Transverse colon (tissue), 4 donors: ENCODE data around the gene GNB1. TPM values are rescaled to one million over a fixed set of nuclear protein-coding genes. Genes with fewer than 3 reads are reported as not detected.

Experiments used
- DNase-seq: peaks from one replicate; pipeline ENCODE4 v3.0.0-alpha.2; 2019
- H3K27ac ChIP-seq, 4 donors: fragments of 200-600 bp; sonication (generic); 2 replicates each; pipeline ENCODE4 v1.5.1; 2016 to 2018; ENCODE audit warnings: inconsistent platforms in 4 of 4
- H3K27me3 ChIP-seq: fragments of 200-600 bp; sonication (generic); 2 replicates; pipeline ENCODE4 v1.5.1; 2017; ENCODE audit warnings: inconsistent platforms
- H3K36me3 ChIP-seq, 4 donors: fragments of 200-600 bp; sonication (generic); 2 replicates each; pipeline ENCODE4 v1.5.1; 2017 to 2019; ENCODE audit warnings: inconsistent platforms in 4 of 4
- H3K4me1 ChIP-seq, 4 donors: fragments of 200-600 bp; sonication (generic); 2 replicates each; pipeline ENCODE4 v1.5.1; 2017 to 2020; ENCODE audit warnings: inconsistent platforms in 4 of 4
- H3K4me3 ChIP-seq, 4 donors: fragments of 200-600 bp; sonication (generic); 1 replicate in 1 of 4; 2 replicates in 3 of 4; pipeline versions ENCODE4 v1.5.1 to v1.6.1; 2017 to 2019; ENCODE audit warnings: inconsistent platforms in 4 of 4
- H3K9me3 ChIP-seq, 2 donors: fragments of 200-600 bp; sonication (generic); 2 replicates each; pipeline ENCODE4 v1.5.1; 2017 to 2019; ENCODE audit warnings: inconsistent platforms in 2 of 2
- CTCF ChIP-seq, 5 experiments: fragments of 200-600 bp in 3 of 5; fragments of 450-650 bp in 2 of 5; sonication (generic) in 3 of 5; IDR thresholded peaks; 1 replicate in 2 of 5; 2 replicates in 3 of 5; pipeline ENCODE4 v1.5.1; 2016 to 2017; ENCODE audit warnings: antibody characterized with exemption in 5 of 5, inconsistent platforms in 3 of 5, mild to moderate bottlenecking in 2 of 5, moderate library complexity in 1 of 5
- EP300 ChIP-seq: sonication (generic); formaldehyde crosslinking; IDR thresholded peaks from one replicate; pipeline ENCODE4 v1.6.1; 2017; ENCODE audit warnings: antibody characterized with exemption, low read depth
- POLR2A ChIP-seq: fragments of 450-650 bp; IDR thresholded peaks from one replicate; pipeline ENCODE4 v1.6.1; 2016; ENCODE audit warnings: antibody characterized with exemption, mild to moderate bottlenecking, moderate library complexity
- POLR2AphosphoS5 ChIP-seq, 3 donors: sonication (generic); formaldehyde crosslinking; IDR thresholded peaks; one replicate each; pipeline ENCODE4 v1.6.1; 2016; ENCODE audit warnings: antibody characterized with exemption in 3 of 3
- WGBS, 2 donors: methylation state at CpG; one replicate each; pipeline ENCODE4 v1.1.5; 2018; ENCODE audit warnings: low coverage in 1 of 2; 5-methylcytosine and 5-hydroxymethylcytosine counted together
- in situ Hi-C, 4 donors: fragments of 200-750 bp; cut with MboI; loops; one replicate each; pipeline versions ENCODE4 v1.15.0 to v1.15.1; 2017; ENCODE audit warnings: low sequenced_read_pairs in 3 of 4, low pct_ligation_motif_present in 1 of 4, low pct_unique_long_range_greater_than_20kb in 1 of 4
- intact Hi-C: fragments of 100-400 bp; cut with DNase I; formaldehyde crosslinking; loops from one replicate; pipeline ENCODE4 v1.15.1; 2023; ENCODE audit warnings: low total_unique reads
- total RNA-seq, 4 donors: library from RNA; depleted of rRNA; stranded (reverse); fragments of >200 nt; gene quantifications; one replicate each; pipeline ENCODE4 v1.1.0, GENCODE V29; 2016

Gene GNB1
- total RNA-seq, 4 donors from 2014 or later: 123 to 191 (median 174) TPM

DNA sequence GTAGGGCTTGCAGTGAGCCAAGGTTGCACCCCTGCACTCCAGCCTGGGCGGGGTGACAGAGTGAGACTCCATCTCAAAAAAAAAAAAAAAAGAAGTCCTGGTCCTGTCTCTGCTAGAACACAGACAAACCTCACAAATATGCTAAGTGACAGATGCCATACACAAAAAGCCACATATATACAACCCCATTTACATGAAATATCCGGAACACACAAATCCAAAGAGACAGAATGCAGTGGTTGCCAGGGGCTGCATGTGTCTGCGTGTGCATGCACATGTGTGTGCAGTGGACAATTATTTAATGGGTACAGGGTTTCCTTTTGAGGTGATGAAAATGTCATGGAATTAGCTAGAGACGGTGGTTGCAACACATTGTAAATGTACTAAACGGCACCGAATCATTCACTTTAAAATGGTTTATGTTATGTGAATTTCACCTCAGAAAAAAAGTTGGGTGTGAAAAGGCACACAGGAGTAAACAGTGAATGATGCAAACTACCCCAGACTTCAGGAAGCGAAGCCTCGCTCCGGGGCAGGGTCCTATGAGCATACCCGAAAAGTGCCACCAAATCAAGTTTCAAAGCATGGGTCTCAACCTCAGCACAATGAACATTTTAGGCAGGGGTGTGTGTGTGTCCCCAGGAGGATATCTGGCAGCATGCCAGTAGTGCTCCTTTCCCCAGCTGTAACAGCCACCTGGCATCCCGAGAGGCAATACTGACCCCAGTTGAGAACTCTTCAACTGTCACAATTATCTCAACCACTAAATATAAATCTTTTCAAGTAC, 48.3 kb downstream of the GNB1 start:
- H3K4me1 ChIP-seq: peaks cover 28 to 60% (median 41%) of the 10 kb centered on the region in 4 donors
- TF ChIP-seq POLR2A (no peak), POLR2AphosphoS5 (IDR thresholded peaks at IDR 0.05) (no peak), CTCF (IDR thresholded peaks at IDR 0.05) (no peak), EP300 (no peak)
- peak; percentile 47 for DNase-seq

GRCh38 chr1:1841575-1841995, 49.3 kb downstream of the GNB1 start:
- TF ChIP-seq CTCF (IDR thresholded peaks at IDR 0.05): no peak
- TF ChIP-seq EP300: no peak
- TF ChIP-seq POLR2A: no peak
- TF ChIP-seq POLR2AphosphoS5 (IDR thresholded peaks at IDR 0.05): no peak
- H3K27ac ChIP-seq: peak overlapping the region; percentile 3 to 33 (median 13)
- H3K36me3 ChIP-seq: no peaks in the 10 kb centered on the region
- DNase-seq: no peak
- WGBS, 2 donors: 18% methylated on average over 3 of the region's 3 CpGs; no CpG with 5 or more reads in 1 of the 2 donors
- H3K9me3 ChIP-seq: no peaks in the 10 kb centered on the region
- peaks cover 19 to 50% (median 31%) of the 10 kb centered on the region in 4 donors for H3K4me1 ChIP-seq
- intact Hi-C loops: no loop called here
- in situ Hi-C loops: loop anchor here in 1 of 4 donors (5.0 to 10.0 kb wide), 2 partner anchors 49 to 63 kb away; no protein-coding TSS in a partner anchor
- no peak overlapping the region for H3K4me3 ChIP-seq
- no peaks in the 10 kb centered on the region for H3K27me3 ChIP-seq

More for the DNA sequence above, 48.3 kb downstream of the GNB1 start:
- Histone ChIP-seq H3K27me3 (no peaks in the 10 kb centered on the region), H3K4me3 (no peak overlapping the region), H3K27ac (peak overlapping the region in 2 of 4 donors; percentile 3 to 17), H3K9me3 (no peaks in the 10 kb centered on the region), H3K36me3 (no peaks in the 10 kb centered on the region)
- intact Hi-C loops (no loop called here), in situ Hi-C loops (loop anchor here in 1 of 4 donors (5.0 to 10.0 kb wide), 2 partner anchors 50 to 62 kb away; no protein-coding TSS in a partner anchor)
- 53 to 65% methylated on average over 9 to 11 of the region's 11 CpGs for WGBS, 2 donors

- no peaks in the 10 kb centered on the region for H3K27me3 ChIP-seq
- H3K27ac ChIP-seq: no peak overlapping the region
- no peaks in the 10 kb centered on the region for H3K36me3 ChIP-seq
- 90 to 98% methylated on average over 10 of the region's 10 CpGs for WGBS, 2 donors
- H3K9me3 ChIP-seq: no peaks in the 10 kb centered on the region
- H3K4me1 ChIP-seq: peaks cover 11 to 39% (median 26%) of the 10 kb centered on the region in 4 donors
- intact Hi-C loops (no loop called here), in situ Hi-C loops (no loop called here)
- TF ChIP-seq EP300 (no peak), POLR2AphosphoS5 (IDR thresholded peaks at IDR 0.05) (no peak), CTCF (IDR thresholded peaks at IDR 0.05) (no peak), POLR2A (no peak)
- H3K4me3 ChIP-seq: no peak overlapping the region
- no peak for DNase-seq
Observed at GRCh38 chr1:1839311-1839965, 51.4 kb downstream of the GNB1 start.

DNA sequence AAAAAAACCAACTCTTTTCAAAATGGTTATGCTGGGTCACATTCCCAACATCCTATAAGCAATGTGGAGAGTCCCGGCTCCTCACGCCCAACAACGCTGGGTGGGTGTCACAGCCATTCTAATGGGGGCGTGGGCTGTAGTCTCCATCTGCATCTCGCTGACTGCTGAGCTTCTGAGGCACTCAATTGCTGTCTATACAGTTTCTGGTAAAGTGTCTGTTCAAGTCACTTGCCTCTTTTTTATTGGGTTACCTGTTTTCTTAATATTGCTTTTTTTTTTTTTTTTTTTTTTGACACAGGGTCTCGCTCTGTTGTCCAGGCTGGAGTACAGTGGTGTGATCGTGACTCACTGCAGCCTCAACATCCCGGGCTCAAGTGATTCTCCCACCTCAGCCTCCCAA, 54.8 kb downstream of the GNB1 start:
- H3K36me3 ChIP-seq: no peaks in the 10 kb centered on the region
- intact Hi-C loops: no loop called here

More for the DNA sequence above, 54.8 kb downstream of the GNB1 start:
- H3K4me3 ChIP-seq: no peak overlapping the region
- peaks cover 0 to 14% (median 8%) of the 10 kb centered on the region in 4 donors for H3K4me1 ChIP-seq
- no peak overlapping the region for H3K27ac ChIP-seq
- no peaks in the 10 kb centered on the region for H3K27me3 ChIP-seq
- no peaks in the 10 kb centered on the region for H3K9me3 ChIP-seq
- no peak for DNase-seq
- no peak for TF ChIP-seq CTCF (IDR thresholded peaks at IDR 0.05)
- no peak for TF ChIP-seq POLR2AphosphoS5 (IDR thresholded peaks at IDR 0.05)
- no peak for TF ChIP-seq EP300
- TF ChIP-seq POLR2A: no peak
- 94 to 96% methylated on average over 3 to 8 of the region's 8 CpGs for WGBS, 2 donors
- in situ Hi-C loops: no loop called here
